Measurements from ENCODE around the gene TMEM255A.

DNA sequence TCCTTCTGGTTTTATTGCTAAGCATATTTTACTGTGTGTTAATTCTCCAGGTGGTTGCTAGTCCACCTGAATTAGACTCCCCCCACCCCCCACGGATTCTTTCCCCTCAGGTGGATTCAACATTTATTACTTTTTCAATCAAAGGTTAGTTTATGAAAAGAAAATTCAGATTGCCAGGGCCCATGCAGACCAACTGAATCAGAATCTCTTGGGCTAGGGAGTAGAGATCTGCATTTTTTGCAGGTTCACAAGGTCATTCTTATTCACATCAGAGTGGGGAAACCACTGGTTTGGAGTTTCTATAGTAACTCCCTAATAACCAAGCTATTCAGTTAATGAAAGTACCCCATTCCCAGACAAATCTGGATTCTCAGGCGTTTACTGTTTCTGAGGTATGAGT is 9.8 kb downstream of the TMEM255A start:
- TF ChIP-seq, protein P1, sequence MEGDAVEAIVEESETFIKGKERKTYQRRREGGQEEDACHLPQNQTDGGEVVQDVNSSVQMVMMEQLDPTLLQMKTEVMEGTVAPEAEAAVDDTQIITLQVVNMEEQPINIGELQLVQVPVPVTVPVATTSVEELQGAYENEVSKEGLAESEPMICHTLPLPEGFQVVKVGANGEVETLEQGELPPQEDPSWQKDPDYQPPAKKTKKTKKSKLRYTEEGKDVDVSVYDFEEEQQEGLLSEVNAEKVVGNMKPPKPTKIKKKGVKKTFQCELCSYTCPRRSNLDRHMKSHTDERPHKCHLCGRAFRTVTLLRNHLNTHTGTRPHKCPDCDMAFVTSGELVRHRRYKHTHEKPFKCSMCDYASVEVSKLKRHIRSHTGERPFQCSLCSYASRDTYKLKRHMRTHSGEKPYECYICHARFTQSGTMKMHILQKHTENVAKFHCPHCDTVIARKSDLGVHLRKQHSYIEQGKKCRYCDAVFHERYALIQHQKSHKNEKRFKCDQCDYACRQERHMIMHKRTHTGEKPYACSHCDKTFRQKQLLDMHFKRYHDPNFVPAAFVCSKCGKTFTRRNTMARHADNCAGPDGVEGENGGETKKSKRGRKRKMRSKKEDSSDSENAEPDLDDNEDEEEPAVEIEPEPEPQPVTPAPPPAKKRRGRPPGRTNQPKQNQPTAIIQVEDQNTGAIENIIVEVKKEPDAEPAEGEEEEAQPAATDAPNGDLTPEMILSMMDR (IDR thresholded peaks at IDR 0.05): no peak
- TF ChIP-seq POLR2A (IDR thresholded peaks at IDR 0.05): no peak
